GM10248 (cell line): ENCODE measurements around the gene CCNY.

ENCODE experiments used
- CTCF ChIA-PET: fragments of 300-600 bp; sonication (Branson Sonifier 250); formaldehyde crosslinking; extraction: SDS; loops from one replicate; lab custom pipeline; 2021; ENCODE audit warnings: antibody characterized with exemption; lab: Yijun Ruan, JAX
- POLR2A ChIA-PET: fragments of 350-650 bp; sonication (Branson Sonifier 250); formaldehyde crosslinking; extraction: SDS; loops from one replicate; lab custom pipeline; 2020; ENCODE audit warnings: antibody characterized with exemption; lab: Yijun Ruan, JAX
- DNase-seq: peaks from one replicate; pipeline ENCODE4 v3.0.0; 2012; ENCODE audit errors: extremely low spot score
- TF ChIP-seq, protein P1 (sequence below): IDR thresholded peaks from 2 replicates; pipeline ENCODE4 v1.5.1; 2012; ENCODE audit warnings: mild to moderate bottlenecking, low read depth; ENCODE audit errors: extremely low read depth, missing control alignments, control extremely low read depth

Gene CCNY

DNA sequence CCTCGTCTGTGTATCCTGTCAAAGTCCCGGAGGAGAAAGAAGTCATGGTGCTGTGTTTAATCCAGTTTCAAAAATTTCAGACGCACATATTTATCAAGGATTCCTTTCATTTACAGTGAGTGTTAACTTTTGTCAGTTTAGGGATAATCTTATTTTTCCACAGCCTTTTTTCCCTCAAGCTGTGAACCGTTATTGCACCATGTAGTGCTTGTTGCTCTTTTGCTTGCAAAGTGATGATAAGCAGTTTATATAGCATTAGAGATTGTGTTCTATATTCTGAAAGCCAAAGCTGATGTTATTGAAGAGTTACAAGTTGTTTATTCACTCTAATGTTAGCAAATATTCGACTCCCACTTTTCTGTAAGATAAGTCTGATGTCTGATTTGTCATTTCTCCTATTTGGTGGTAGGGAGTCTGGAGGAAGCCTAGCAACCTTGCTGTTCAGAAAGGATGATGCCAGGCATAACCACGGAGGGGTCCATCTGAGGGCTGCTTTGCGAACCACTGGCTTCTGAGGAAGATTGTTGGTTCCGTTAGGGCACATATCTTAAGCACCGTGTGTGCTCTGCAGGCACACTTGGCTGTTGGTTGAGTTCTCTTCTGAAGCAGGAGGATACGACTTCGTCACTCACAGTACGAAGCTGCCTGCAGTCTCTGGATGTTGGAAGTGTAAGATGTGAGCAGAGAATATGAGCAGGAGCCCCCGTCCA, 11.7 kb downstream of the CCNY start:
- POLR2A ChIA-PET = no interaction called here
- TF ChIP-seq, protein P1, sequence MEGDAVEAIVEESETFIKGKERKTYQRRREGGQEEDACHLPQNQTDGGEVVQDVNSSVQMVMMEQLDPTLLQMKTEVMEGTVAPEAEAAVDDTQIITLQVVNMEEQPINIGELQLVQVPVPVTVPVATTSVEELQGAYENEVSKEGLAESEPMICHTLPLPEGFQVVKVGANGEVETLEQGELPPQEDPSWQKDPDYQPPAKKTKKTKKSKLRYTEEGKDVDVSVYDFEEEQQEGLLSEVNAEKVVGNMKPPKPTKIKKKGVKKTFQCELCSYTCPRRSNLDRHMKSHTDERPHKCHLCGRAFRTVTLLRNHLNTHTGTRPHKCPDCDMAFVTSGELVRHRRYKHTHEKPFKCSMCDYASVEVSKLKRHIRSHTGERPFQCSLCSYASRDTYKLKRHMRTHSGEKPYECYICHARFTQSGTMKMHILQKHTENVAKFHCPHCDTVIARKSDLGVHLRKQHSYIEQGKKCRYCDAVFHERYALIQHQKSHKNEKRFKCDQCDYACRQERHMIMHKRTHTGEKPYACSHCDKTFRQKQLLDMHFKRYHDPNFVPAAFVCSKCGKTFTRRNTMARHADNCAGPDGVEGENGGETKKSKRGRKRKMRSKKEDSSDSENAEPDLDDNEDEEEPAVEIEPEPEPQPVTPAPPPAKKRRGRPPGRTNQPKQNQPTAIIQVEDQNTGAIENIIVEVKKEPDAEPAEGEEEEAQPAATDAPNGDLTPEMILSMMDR = no peak
- no peak for DNase-seq
- CTCF ChIA-PET = interaction anchor here (0.7 to 1.6 kb wide), 4 partner anchors 8 to 222 kb away, joined by 3 to 6 read pairs (median 4); partner anchors contain the start of gene CREM

DNA sequence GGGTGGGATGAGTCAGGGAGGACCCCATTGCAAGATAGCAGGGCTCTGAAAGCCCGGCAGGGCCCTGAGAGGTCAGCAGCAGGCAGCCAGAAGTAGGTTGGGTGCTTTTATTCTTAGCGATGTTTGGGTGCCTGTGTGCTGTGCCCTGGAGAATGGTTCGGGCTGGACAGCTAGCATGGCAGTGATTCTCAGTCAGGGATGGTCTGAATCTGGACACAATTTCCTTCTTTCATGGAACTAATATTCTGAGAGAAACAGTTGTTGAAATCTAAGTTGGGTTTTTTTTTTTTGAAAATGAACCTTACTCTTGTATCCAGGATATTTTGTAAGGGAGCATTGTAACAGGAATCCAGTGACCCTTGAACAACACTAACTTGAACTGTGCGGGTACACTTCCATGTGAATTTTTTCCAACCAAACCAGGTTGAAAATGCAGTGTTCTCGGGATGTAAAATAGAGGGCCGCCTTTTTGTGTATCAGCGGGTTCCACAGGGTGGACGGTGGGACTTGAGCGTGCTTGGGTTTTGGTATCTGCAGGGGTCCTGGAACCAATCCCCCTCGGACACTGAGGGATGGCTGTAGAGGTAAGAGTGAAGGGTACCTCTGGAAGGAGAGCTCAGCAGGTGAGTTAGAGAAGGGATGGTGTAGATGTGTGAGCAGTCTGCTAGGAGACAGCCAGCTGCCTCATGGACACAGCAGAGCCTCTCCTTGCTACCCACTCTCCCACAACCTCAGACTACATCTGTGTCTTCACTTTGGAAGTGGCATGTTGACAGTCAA, 12.5 kb downstream of the CCNY start:
- TF ChIP-seq, protein P1 = no peak
- no peak for DNase-seq
- ChIA-PET CTCF (interaction anchor here (1.6 kb wide), 1 partner anchor 9 kb away, joined by 4 read pairs; no protein-coding TSS in a partner anchor), POLR2A (no interaction called here)

DNA sequence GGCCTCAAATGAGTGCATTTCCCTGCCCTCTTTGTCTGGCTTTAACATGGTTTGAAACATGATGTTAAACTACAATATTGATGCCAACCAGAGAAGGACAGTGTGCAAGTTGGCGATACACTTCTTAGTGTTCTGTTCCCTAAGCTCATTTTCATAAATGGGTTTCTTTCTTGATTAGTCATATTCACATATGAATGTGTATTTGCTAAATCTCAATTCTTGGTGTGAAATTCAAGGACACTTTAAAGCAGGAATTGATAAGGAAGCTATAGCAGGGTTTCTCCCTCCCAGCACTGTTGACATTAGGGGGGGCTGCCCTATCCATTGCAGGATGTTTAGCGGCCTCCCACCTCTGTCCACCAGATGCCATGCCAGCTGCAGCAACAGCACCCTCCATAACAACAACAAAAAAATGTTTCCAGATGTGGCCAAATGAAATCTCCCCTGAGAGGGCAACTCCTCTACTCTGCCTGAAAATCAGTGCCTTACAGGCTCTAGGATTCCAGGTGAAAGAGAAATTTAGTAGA, 13.1 kb downstream of the CCNY start:
- CTCF ChIA-PET = interaction anchor here (0.9 to 1.6 kb wide), 3 partner anchors 10 to 23 kb away, joined by 3 to 4 read pairs (median 3); no protein-coding TSS in a partner anchor
- TF ChIP-seq, protein P1 = no peak
- DNase-seq = no peak
- POLR2A ChIA-PET = no interaction called here

DNA sequence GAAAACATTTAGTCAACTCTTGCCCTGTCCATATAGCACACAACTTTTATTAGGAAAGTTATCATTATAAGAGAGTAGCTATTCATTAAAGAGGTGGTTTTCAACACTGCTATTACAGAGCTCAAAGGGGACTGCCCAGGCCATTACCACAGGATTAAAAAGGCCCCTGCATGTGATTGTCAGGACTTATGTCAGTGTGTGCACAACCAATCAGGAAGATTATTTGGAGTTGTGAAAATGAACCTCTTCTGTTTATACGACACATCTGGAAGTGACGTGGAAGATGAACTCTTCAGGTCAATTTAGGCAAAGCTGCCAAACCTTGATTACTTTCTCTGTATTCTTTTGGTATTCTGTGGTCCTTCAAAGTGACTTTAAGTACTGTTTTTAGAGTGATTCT, 14.7 kb downstream of the CCNY start:
- no peak for DNase-seq
- TF ChIP-seq, protein P1 = no peak
- POLR2A ChIA-PET = no interaction called here
- CTCF ChIA-PET = interaction anchor here (1.0 to 1.3 kb wide), 4 partner anchors 10 to 231 kb away, joined by 3 to 6 read pairs (median 4); no protein-coding TSS in a partner anchor

DNA sequence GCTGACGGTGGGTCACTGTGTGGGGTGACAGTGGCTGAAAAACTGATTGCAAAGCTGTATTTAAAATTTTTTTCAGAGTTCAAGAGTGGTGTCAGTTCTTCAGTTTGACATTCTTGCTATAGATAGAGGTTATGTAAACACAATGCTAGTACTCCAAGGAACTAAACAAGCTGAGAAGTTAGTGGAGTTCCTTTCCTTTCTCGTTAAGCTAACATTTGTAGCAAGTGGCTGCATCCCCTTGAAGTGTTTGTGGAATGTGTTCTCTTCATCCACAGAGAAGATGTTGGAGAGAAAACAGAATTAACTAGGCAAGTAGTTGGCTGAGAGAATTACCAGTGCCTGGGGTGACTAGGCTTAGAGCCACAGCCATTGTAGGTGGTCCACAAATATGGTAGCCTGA, 15.8 kb downstream of the CCNY start:
- TF ChIP-seq, protein P1 = no peak
- CTCF ChIA-PET = interaction anchor here (0.8 to 0.9 kb wide), 2 partner anchors 27 to 42 kb away, joined by 3 read pairs; no protein-coding TSS in a partner anchor
- DNase-seq = no peak
- POLR2A ChIA-PET = no interaction called here

DNA sequence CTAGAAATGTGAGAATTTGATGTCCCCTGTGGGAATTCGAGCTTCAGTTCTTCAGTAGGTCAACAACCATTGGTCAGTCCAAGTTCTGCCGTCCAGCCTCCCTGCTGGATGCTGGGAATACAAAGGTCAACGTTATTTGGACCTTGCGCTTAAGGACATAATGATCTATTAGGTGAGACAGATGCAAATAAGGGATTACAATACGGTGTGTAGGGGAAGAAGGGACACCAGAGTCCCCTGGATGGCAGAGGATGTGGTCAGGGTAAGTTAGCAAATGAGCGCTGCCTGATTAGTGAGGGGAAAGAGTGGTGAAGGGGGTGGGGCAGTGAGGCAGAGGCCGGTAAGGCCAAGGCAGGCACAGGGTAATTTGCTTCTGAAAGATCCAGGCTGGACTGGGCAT, 16.2 kb downstream of the CCNY start:
- ChIA-PET POLR2A (no interaction called here), CTCF (interaction anchor here (0.8 to 1.7 kb wide), 3 partner anchors 9 to 27 kb away, joined by 3 to 6 read pairs (median 3); no protein-coding TSS in a partner anchor)
- no peak for DNase-seq
- TF ChIP-seq, protein P1 = no peak
